Ureter (tissue), 1 donor: ENCODE measurements around the gene MCM3AP. TPM values are rescaled to one million over a fixed set of nuclear protein-coding genes. Genes with fewer than 3 reads are reported as not detected.
A peak's percentile ranks its signal among the peaks of the same experiment; 100 is the strongest.
"Not testable (repeated sequence)": the region's sequence is repeated elsewhere in the genome, so short reads cannot be mapped to it uniquely, and the experiment has no call there.

ENCODE experiments used
- DNase-seq: peaks from one replicate; pipeline ENCODE4 v3.0.0-alpha.2; 2020; ENCODE audit warnings: low spot score
- total RNA-seq: library from RNA; stranded (reverse); gene quantifications from one replicate; pipeline ENCODE4 v1.2.4, GENCODE V29; 2023
- donor health status: DM: yes; HTN: yes; CAD: no.

Gene MCM3AP
- total RNA-seq, 1 donor from 2014 or later = 97.6 TPM

DNA sequence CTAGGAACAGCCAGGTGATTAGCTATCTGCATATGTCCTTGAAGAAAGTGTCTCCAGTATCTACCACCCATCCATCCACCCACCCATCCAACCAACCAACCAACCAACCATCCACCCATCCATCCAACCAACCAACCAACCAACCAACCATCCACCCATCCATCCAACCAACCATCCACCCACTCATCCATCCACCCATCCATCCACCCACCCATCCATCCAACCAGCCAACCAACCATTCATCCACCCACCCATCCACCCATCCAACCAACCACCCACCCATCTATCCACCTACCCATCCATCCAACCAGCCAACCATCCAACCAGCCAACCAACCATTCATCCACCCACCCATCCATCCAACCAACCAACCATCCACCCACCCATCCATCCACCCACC, 26.2 kb upstream of the MCM3AP start:
- no peak for DNase-seq

DNA sequence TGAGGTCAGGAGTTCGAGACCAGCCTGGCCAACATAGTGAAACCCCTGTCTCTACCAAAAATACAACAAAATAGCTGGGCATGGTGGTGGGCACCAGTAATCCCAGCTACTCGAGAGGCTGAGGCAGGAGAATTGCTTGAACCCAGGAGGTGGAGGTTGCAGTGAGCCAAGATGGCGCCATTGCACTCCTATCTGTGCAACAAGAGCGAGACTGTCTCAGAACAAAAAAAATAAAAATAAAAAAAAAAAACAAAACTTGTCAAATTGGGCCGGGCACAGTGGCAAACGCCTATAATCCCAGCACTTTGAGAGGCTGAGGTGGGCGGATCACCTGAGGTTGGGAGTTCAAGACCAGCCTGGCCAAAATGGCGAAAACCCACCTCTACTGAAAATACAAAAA, 24.8 kb upstream of the MCM3AP start:
- DNase-seq = not testable (repeated sequence)

DNA sequence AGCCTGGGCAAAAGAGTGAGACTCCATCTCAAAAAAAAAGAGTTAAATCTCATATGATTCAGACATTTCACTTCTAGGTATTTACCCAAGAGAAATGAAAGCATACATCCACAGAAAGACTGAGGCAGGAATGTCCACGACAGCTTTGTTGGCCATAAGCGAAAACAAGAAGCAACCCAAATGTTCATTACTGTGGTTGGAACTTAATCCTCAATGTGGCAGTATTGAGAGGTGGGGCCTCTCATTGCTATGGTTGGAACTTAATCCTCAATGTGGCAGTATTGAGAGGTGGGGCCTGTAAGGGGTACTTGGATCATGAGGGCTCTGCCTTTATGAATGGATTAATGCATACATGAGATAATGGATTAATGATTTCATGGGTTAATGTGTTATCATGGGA, 23.0 kb upstream of the MCM3AP start:
- no peak for DNase-seq

DNA sequence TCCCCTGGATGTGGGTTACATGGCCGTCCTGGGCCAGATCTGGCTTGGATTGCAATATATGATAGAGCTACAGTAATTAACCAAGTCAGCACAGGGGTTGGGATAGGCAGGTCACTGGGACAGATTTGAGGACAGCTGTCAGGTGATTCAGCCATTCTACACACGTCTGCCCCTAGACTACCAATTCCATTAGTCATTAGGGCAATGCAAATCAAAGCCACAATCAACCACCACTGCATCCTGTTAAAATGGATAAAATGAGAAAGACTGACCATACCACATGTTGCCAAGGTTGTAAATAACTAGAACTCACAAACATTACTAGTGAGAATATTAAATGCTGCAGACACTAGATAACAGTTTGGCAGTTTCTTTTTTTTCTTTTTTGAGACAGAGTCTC, 22.2 kb upstream of the MCM3AP start:
- DNase-seq = no peak

DNA sequence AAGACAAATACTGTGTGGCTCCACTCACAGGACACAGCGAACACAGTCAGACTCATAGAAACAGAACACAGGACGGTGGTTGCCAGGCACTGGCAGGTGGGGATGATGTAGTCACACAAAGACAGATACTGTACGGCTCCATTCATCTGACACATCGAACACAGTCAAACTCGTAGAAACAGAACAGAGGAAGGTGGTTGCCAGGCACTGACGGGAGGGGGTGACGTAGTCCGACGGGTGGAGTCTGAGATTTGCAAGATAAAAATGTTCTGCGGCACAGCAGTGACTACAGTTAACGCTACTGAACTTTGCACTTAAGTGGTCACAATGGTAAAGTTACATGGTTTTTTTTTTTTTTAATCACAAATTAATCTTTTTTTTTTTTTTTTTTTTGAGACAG, 19.5 kb upstream of the MCM3AP start:
- no peak for DNase-seq

DNA sequence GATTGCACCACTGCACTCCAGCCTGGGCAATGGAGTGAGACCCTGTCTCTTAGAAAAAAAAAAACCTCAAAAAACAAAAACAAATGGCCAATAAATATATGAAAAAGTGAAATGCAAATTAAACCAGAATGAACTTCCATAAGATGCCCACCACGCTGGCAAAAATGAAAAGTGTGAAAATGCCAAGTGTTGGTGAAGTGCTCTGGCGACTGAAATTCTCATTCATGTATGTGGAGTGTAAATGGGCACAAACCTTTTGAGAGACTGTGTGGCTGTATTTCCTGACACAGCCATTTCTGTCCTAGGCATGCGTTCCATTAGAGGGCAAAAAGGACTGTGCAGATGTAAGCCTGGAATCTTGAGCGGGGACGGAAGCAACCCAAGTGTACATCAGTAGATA, 19.0 kb upstream of the MCM3AP start:
- no peak for DNase-seq

DNA sequence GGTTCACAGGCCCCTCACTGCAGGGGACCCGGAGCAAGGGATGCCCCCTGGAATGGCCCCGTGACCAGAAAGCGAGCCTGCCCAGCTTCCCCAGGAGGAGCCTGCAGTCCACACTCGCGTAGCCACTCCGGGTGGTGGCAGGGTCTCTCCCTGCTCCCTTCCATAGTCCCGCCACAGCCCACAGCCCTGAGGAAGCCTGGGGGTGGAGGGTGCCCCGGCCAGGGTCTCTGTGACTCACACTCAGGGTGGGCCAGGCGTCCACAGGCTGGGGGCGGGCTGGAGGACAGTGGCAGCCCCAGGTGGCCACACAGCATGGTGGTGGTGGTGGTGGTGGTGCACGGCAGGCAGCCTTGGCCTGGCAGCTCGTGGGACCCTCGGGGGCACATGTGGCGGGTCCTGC, 16.3 kb upstream of the MCM3AP start:
- no peak for DNase-seq

DNA sequence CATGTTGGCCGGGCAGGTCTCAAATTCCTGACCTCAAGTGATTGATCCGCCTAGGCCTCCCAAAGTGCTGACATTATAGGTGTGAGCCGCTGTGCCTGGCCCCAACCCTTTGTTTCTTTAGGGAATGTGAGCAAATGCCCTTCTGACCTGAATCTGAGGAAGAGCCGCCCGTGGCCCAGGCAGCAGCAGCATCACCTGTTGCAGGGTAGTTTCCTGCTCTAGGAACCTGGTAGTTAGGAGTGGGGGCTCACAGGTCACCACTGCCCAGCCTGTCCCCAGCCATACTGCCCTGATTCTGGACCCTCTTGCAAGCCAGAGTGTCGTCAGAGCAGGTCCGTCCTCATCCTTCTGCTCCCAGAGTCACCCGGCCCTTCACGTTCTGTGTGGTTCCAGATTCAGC, 13.8 kb upstream of the MCM3AP start:
- DNase-seq = no peak

DNA sequence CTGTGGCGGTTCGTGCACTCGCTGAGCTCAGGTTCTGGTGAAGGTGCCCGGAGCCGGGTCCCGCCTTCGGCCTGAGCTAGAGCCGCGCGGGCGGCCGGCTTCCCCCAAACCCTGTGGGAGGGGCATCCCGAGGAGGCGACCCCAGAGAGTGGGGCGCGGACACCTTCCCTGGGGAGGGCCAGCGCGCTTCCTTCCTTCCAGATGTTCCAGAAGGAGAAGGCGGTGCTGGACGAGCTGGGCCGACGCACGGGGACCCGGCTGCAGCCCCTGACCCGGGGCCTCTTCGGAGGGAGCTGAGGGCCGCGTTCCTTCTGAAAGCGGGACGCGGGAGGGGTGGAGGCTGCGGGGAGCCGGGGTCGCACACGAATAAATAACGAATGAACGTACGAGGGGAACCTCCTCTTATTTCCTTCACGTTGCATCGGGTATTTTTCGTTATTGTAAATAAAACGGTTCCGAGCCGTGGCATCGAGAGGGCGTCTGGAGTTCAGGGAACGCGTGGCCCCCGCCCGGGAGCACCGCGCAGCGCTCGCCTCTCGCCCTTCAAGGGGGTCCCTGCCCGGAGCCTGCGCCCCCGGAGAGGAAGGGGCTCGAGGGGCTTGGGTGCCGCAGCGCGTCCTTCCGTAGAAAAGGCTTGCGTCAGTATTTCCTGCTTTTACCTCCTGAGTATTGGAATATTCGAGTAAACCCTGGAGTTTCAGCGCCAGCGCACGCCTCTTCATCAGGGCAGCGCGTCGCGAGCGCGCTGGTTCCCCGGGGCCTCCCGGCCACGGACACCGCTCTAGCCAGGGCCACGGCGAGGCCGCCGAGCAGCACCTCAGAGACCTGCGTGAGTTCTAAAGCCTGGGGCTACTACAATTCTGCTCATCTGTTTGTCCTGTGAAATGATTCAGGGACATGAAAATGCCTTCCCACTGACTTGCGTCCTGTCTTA, 12.2 kb upstream of the MCM3AP start:
- no peak for DNase-seq

DNA sequence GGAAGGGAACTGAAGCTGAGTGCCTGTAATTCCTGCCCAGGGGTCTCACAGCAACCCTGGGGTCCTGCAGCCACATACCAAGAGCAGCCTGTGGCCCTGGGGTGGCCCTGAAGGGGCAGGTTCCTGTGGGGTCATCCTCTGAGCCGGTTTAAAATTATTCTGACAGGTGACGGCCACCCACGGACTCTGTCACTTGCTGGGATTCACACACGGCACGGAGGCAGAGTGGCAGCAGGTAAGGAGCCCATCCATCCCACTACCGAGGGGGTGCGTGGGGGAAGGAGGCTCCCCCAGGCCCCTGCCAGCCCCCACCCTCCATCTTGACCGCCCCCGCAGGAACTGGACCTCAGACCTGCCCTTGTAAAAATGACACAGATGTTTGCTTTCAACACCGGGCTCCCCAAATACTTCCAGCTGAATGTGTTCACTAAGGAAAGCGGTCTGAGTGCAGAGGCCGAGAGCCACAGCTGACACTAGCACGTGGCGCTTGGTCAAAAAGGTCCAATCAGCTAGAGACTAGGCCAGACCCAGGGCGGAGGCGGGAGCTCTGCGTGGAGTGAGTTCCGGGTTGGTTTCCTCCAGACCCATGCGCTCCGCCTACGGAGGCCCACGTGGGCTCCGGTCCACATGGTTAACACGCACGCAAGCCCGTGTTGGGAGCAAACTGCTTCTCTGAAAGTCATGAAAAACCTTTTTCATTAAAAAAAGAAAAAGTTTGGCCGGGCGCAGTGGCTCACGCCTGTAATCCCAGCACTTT, 10.8 kb upstream of the MCM3AP start:
- peak; percentile 77 for DNase-seq

DNA sequence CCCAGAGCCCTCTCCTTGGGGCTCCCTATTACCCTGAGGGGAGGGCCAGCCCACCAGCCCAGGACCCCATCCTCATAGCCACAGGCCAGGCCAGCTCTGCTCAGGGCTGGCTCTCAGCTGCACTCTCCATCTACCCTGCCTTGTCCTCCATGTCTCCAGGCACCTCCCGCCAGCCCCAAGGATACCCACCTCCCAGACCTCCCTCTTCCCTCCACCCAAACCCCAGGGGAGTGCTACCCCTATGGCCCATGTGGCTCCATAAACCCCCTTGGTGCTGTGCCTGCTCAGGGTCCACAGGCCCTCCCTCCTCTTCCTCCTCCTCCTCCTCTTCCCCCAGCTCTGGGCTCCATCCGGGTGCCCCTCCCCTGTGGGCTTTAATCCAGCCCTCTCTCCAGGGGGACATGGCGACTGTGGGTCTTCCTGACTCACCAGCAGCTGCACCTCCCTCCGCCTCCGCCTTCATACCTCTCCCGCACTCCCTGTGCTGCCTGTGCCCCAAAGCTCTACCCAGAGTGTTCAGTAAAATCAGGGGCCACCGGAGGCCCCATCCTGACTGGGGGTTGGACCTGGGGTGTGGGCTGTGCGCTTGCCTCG, 9.9 kb upstream of the MCM3AP start:
- DNase-seq = no peak

DNA sequence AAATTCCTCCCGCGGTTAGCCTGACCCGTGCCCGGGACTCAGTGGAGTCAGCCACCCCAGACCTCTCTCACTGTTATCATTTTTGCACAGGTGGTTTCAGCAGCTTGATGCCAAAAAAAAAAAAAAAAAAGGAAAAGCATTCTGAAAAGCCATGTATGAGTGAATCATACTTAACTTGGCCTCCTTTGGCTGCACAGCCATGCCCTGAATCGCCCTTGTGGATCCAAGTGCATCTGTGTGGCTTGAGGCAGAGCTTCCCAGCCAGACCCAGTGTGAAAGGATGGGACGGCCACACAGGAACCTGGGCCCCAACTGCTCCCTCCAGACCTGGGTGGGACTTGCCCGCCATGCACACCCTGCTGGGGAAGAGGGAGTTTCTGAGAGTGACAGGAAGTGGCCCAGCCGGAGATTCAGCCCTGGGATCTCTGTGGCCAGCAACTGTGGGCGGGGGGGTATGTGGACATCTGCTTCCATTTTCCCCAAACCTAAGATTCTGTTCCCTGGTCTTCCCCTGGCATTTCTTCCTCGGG, 9.3 kb upstream of the MCM3AP start:
- DNase-seq = no peak

DNA sequence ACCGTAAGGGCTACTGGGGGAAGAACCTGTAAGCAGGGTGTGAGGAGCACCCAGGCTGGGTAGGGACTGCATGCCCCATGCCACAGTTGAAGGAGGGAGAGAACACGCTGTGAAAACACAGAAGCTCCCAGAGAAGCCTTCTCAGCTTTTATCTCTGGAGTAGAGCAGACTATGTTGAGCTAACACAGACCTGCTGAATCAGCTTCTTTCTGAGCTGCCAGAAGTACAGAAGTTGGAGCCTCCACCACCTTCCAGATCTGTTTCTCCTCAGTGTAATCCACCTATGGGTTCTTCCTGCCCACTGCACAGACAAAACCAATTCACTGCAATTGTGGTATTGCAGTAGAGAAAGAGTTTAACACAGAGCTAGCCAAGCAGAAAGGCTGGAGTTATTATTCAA, 6.2 kb upstream of the MCM3AP start:
- no peak for DNase-seq

DNA sequence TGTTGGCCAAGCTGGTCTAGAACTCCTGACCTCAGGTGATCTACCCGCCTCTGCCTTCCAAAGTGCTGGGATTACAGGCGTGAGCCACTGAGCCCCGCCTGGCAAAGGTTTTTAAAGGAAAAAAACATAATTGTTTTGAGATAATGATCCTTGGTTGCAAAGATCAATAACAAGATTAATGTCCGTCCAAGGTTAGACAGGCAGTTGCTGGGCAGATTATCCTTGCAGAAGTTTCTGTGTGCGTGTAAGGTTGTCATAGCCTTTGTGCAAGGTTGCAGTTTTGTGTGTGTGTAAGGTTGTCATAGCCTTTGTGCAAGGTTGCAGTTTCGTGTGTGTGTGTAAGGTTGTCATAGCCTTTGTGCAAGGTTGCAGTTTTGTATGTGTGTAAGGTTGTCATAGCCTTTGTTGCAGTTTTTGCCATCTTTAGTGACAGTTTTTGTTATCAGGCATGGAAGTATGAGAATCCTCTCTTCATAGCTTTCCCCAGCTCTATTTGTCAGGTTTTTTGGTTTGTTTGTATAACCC, 4.3 kb upstream of the MCM3AP start:
- no peak for DNase-seq

DNA sequence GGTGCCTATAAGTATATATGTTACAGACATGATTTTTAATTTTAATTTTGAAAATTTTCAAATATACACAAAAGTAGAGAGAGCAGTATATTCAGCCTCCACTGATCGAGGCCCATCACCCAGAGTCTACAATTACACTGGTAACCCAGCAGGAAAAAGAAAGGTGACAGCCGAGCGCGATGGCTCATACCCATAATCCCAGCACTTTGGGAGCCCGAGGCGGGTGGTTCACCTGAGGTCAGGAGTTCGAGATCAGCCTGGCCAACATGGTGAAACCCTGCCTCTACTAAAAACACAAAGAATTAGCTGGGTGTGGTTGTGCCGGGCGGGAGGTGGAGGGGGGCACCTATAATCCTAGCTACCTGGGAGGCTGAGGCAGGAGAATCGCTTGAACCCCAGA, 2.1 kb upstream of the MCM3AP start:
- DNase-seq = no peak

DNA sequence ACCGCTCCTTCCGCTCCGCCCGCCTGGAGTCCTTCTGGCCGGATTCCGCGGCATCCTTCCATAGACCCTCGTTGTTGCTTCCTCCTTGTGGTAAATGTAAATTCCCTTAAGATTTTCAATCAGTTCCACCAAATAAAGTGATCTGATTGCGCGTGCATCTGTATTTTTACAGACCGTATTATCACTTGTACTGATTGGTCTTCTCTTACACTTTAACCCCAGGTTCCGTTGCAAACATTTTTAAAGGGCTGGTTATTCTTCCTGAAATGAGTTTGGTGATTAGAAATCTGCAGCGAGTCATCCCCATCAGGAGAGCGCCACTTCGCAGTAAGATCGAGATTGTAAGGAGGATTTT, 1.2 kb upstream of the MCM3AP start:
- no peak for DNase-seq

DNA sequence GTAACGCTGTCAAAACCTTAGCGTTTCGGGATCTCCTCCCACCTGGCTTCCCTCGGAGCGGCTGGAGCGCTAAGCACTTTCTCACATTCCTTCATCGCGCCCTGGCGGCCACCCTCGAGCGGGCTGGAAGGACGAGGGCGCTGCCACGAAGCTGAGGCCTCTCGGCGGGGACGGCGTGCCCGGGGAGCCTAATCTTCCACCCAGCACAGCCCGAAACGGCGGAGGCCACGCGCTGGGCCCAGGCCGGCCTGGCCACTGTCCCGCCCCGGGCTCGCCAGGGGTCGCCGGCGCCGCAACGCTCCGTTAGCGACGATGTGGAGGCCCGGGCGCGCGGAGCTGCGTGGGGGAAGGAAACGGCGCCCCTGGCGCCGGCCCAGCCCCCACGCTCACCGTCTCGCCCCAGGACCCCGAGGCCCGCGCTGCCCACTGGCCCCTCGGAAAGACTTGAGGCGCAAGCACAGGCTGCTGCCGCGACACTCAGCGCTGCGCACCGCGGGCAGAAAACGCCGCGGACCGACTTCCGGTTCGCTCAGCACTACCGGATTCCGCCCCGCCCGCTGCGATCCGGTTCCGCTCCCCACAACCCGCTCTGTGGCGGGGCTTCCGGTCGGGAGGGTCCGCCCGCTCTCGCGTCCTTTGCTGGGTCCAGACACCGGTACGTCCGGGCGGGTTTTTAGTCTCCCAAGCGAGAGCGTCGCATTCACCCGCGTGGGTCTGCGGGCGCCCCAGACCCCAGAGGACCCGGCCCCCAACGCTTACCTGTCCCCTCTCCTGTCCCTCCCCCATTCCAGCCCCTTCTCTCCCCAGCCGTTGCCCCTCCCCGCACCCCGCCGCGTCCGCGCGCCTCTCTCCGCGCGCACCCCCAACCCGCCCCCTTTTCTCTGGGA, 593 bp upstream of the MCM3AP start, which contains the start of gene YBEY:
Gene YBEY (plus strand): TSS at position 582 of the 887 bp plus-strand sequence. CDS start 572 bp downstream, outside the sequence.
- DNase-seq = peak; percentile 91

DNA sequence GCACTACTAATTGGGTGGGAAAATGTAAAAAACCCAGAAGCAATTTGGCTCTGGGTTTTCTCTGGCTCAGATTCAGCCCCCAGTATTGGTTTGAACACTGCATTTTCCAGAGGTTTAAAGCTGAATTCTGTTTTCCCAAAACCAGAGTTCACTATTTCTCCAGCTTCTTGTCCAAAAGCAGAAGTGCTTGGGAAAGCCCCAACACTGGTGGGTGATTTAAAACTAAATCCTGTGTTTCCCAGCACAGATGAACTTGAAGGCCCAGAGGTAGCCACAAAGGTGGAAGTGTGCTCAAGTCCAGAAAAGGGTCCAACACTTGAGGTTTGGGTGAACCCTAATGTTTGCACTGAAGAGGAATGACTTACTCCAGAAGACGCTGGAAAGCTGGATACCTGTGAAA, 678 bp downstream of the MCM3AP start:
- no peak for DNase-seq

DNA sequence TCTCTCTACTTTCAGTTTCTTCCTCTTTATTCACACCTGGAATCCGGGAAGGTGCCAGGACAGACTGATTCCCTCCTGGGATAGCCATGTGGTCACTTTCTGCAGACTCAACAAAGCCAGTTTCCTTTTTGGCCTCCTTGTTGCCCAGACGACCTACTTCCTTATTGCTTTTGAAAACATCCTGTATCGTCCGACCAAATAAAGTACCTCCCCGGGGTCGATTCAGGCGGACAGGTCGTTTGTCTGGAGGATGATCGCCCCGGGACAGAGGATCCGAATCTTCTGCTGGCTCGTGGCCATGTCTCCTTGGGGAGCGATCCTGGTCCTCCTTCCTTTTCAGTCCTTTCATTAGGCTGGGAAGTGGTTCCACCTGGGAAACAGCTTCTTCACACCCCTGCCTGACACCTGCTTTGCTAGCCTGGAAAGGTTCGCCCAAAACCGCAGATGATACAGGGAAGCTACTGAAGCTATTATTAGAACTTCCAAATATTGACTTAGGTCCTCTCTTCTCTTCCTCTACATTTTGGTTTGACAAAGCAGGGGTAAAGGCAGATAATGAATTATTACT, 1.2 kb downstream of the MCM3AP start:
- no peak for DNase-seq

DNA sequence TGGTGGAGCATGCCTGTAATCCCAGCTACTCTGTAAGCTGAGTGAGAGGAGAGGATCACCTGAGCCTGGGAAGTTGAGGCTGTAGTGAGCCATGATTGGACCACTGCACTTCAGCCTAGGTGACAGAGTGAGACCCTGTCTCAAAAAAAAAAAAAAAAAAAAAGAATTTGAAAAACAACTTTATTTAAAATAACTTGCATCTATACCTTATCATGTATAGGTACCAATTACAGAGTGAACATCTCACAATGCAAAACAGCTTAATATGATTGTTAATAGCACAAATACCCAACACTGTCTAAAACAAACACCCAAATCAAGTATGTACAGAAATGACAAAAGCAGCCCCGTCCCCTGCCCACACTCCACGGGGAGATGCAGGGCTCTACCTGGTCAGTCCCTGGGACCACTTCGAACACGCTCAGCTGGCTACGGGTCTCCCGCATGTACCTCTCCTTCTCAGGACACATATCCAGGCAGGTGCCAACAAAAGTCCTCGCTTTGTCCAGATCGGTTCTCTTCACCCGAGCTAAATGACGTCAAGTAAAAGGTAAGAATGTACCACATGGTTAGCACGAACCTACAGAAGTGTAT, 10.5 kb downstream of the MCM3AP start:
- no peak for DNase-seq
